Activated CD8-positive, alpha-beta memory T cell treated with anti-CD3 and anti-CD28 coated beads for 36 hours (primary cell): Measurements from ENCODE around the gene SARS1. TPM values are rescaled to one million over a fixed set of nuclear protein-coding genes. Genes with fewer than 3 reads are reported as not detected.

ENCODE experiments used
- CTCF ChIA-PET: fragments of 350-600 bp; sonication (Branson Sonifier 250); formaldehyde crosslinking; loops from one replicate; lab custom pipeline; 2021; ENCODE audit warnings: antibody characterized with exemption; lab: Charles Lee
- POLR2A ChIA-PET: fragments of 350-600 bp; sonication (Branson Sonifier 250); formaldehyde crosslinking; loops from one replicate; lab custom pipeline; 2021; ENCODE audit warnings: antibody characterized with exemption; lab: Charles Lee
- total RNA-seq, 2 experiments: library from RNA; stranded (reverse); gene quantifications; one replicate each; pipeline ENCODE4 v1.2.3, GENCODE V29; 2021

SARS1 gene
- total RNA-seq, 2 experiments from 2014 or later: 213 to 218 TPM

GRCh38 chr1:109190189-109190588 is 23.5 kb upstream of the SARS1 start:
- ChIA-PET CTCF (no interaction called here), POLR2A (no interaction called here)

GRCh38 chr1:109191377-109191776 is 22.3 kb upstream of the SARS1 start:
- ChIA-PET CTCF (interaction anchor here (0.8 to 1.3 kb wide), 2 partner anchors 92 to 341 kb away, joined by 3 to 4 read pairs; no protein-coding TSS in a partner anchor), POLR2A (no interaction called here)

- POLR2A ChIA-PET: no interaction called here
- CTCF ChIA-PET: interaction anchor here (1.3 kb wide), 1 partner anchor 92 kb away, joined by 4 read pairs; no protein-coding TSS in a partner anchor
These were observed 21.8 kb upstream of the SARS1 start for GRCh38 chr1:109191891-109192290.

GRCh38 chr1:109192433-109192832 is 21.3 kb upstream of the SARS1 start:
- ChIA-PET POLR2A (no interaction called here), CTCF (interaction anchor here (1.3 kb wide), 1 partner anchor 93 kb away, joined by 4 read pairs; no protein-coding TSS in a partner anchor)

- ChIA-PET CTCF (interaction anchor here (0.6 to 1.4 kb wide), 8 partner anchors 31 to 154 kb away, joined by 3 to 6 read pairs (median 3); a partner anchor contains a TSS), POLR2A (interaction anchor here (1.0 kb wide), 1 partner anchor 194 kb away, joined by 3 read pairs; no protein-coding TSS in a partner anchor)
These were observed 19.8 kb upstream of the SARS1 start for GRCh38 chr1:109193653-109194590.

GRCh38 chr1:109197158-109198042 is 16.3 kb upstream of the SARS1 start:
- ChIA-PET CTCF (interaction anchor here (0.6 to 1.3 kb wide), 3 partner anchors 17 to 145 kb away, joined by 3 to 4 read pairs (median 4); no protein-coding TSS in a partner anchor), POLR2A (no interaction called here)

GRCh38 chr1:109198043-109198695 is 15.5 kb upstream of the SARS1 start:
- POLR2A ChIA-PET: interaction anchor here (1.6 kb wide), 1 partner anchor 17 kb away, joined by 5 read pairs; no protein-coding TSS in a partner anchor

GRCh38 chr1:109198745-109199144 is 15.0 kb upstream of the SARS1 start:
- CTCF ChIA-PET: interaction anchor here (3.8 kb wide), 1 partner anchor 16 kb away, joined by 32 read pairs; the partner anchor contains the start of gene SARS1
- POLR2A ChIA-PET: interaction anchor here (1.6 kb wide), 1 partner anchor 16 kb away, joined by 5 read pairs; no protein-coding TSS in a partner anchor

More at GRCh38 chr1:109198043-109198695, 15.5 kb upstream of the SARS1 start:
- CTCF ChIA-PET: interaction anchor here (1.3 to 3.8 kb wide), 2 partner anchors 16 kb away, joined by 3 to 32 read pairs; partner anchors contain the start of gene SARS1

- CTCF ChIA-PET: interaction anchor here (0.7 to 3.8 kb wide), 3 partner anchors 10 to 17 kb away, joined by 3 to 32 read pairs (median 5); partner anchors contain the start of gene SARS1
- POLR2A ChIA-PET: interaction anchor here (1.6 kb wide), 1 partner anchor 15 kb away, joined by 5 read pairs; no protein-coding TSS in a partner anchor
These were observed 14.0 kb upstream of the SARS1 start for GRCh38 chr1:109199710-109200109.

GRCh38 chr1:109201123-109201703 is 12.5 kb upstream of the SARS1 start:
- CTCF ChIA-PET: interaction anchor here (0.5 to 3.8 kb wide), 11 partner anchors 13 to 347 kb away, joined by 3 to 32 read pairs (median 4); partner anchors contain the start of genes ELAPOR1, GNAI3, SARS1 and TMEM167B
- POLR2A ChIA-PET: no interaction called here

GRCh38 chr1:109204484-109204883 is 9.2 kb upstream of the SARS1 start:
- ChIA-PET CTCF (no interaction called here), POLR2A (no interaction called here)

- ChIA-PET POLR2A (interaction anchor here (0.6 kb wide), 1 partner anchor 850 kb away, joined by 4 read pairs; no protein-coding TSS in a partner anchor), CTCF (interaction anchor here (1.1 to 2.0 kb wide), 2 partner anchors 25 to 33 kb away, joined by 3 to 5 read pairs; no protein-coding TSS in a partner anchor)
These were observed 7.4 kb upstream of the SARS1 start for GRCh38 chr1:109206339-109206738.

- POLR2A ChIA-PET: interaction anchor here (0.6 kb wide), 1 partner anchor 57 kb away, joined by 7 read pairs; no protein-coding TSS in a partner anchor
- CTCF ChIA-PET: interaction anchor here (1.4 to 2.0 kb wide), 2 partner anchors 17 to 31 kb away, joined by 5 read pairs; no protein-coding TSS in a partner anchor
These were observed 6.1 kb upstream of the SARS1 start for GRCh38 chr1:109207467-109208103.

- CTCF ChIA-PET: interaction anchor here (1.4 kb wide), 1 partner anchor 16 kb away, joined by 5 read pairs; no protein-coding TSS in a partner anchor
- POLR2A ChIA-PET: no interaction called here
These were observed 5.3 kb upstream of the SARS1 start for GRCh38 chr1:109208394-109208793.

GRCh38 chr1:109208836-109209463 is 4.8 kb upstream of the SARS1 start:
- ChIA-PET POLR2A (no interaction called here), CTCF (interaction anchor here (1.5 kb wide), 1 partner anchor 9 kb away, joined by 3 read pairs; no protein-coding TSS in a partner anchor)

GRCh38 chr1:109210058-109210457 is 3.7 kb upstream of the SARS1 start:
- CTCF ChIA-PET: interaction anchor here (1.5 kb wide), 1 partner anchor 10 kb away, joined by 3 read pairs; no protein-coding TSS in a partner anchor

More at GRCh38 chr1:109210058-109210457, 3.7 kb upstream of the SARS1 start:
- POLR2A ChIA-PET: no interaction called here
